Uterus (tissue), 2 donors: Measurements from ENCODE around the gene HASPIN.

Source experiments
- CTCF ChIP-seq, 4 experiments: fragments of 200-600 bp in 2 of 4; fragments of 450-650 bp in 2 of 4; sonication (generic) in 2 of 4; IDR thresholded peaks; one replicate each; pipeline ENCODE4 v1.5.1; 2016 to 2019; ENCODE audit warnings: antibody characterized with exemption in 4 of 4, mild to moderate bottlenecking in 2 of 4, moderate library complexity in 1 of 4
- POLR2A ChIP-seq, 2 donors: fragments of 450-650 bp; IDR thresholded peaks; one replicate each; pipeline ENCODE4 v1.6.1; 2016; ENCODE audit warnings: antibody characterized with exemption in 2 of 2, mild to moderate bottlenecking in 1 of 2, moderate library complexity in 1 of 2

- no peak for TF ChIP-seq POLR2A (IDR thresholded peaks at IDR 0.05)
- no peak for TF ChIP-seq CTCF (IDR thresholded peaks at IDR 0.05)
These were observed 42.3 kb downstream of the HASPIN start for GRCh38 chr17:3765981-3766380.
